HG02938 (cell line): Measurements from ENCODE around the gene PODN.

Experiments used
- ATAC-seq: cut with Tn5 transposase; IDR thresholded peaks from one replicate; pipeline ENCODE4 v1.9.1; 2021; ENCODE audit warnings: mild to moderate bottlenecking, moderate library complexity; ENCODE audit not compliant: unreplicated experiment

The PODN gene

GRCh38 chr1:53049574-53049967, 12.4 kb upstream of the PODN start:
- no peak for ATAC-seq

DNA sequence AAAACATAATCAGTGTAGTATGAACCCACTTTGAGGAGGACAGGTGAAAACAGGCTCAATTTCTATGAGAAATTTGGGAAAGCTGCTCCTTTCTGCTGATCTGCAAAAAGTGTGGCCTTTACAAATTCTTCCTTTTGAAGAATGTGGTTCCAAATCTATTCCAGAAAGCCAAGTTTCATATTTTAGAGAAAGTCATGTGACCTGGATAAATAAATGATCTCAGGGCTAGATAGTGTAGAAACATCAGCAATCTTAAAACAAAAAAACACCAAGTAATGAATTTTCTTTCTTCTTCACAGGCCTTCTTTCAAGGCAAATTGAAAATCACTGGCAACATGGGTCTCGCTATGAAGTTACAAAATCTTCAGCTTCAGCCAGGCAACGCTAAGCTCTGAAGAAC, 11.7 kb upstream of the PODN start:
- ATAC-seq: no peak

GRCh38 chr1:53051676-53052075, 10.3 kb upstream of the PODN start:
- ATAC-seq: no peak

DNA sequence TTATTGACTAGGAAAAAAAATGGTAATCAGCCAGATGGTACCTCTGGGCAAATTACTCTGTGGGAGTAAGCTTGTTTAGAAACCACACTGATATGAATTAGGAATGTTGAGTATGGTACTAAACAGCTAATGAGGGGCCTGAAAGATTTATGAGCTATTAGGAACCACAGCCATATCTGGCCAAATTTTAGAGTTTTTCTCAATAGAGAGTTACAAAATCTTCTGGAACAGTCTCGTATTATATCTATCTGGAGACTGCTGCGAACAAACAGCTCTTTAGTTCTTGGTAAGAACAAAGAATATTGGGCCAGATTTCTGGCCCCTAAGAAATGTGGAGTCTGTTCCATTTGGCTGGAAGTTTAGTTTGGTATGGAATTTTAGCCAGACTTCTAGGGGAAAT, 4.9 kb upstream of the PODN start:
- no peak for ATAC-seq

DNA sequence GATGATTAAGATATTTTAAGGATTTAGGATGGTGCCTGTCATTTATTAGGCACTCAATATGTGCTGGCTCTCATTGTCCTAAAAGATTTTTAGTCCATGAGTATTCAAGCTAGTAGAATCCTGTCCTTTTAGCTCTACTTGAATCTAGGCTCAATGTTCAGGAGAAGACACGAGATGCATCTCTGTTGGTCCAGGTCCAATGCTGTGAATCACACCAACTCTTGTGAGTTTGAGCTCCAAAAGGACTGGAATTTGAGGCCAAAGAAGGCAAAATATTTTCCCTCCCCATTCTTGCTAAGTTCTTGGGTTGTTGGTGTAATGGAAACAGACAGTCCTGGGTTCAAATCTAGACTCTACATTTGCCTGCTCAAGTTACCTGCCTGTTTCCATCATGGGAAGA, 1.4 kb upstream of the PODN start:
- ATAC-seq: no peak

DNA sequence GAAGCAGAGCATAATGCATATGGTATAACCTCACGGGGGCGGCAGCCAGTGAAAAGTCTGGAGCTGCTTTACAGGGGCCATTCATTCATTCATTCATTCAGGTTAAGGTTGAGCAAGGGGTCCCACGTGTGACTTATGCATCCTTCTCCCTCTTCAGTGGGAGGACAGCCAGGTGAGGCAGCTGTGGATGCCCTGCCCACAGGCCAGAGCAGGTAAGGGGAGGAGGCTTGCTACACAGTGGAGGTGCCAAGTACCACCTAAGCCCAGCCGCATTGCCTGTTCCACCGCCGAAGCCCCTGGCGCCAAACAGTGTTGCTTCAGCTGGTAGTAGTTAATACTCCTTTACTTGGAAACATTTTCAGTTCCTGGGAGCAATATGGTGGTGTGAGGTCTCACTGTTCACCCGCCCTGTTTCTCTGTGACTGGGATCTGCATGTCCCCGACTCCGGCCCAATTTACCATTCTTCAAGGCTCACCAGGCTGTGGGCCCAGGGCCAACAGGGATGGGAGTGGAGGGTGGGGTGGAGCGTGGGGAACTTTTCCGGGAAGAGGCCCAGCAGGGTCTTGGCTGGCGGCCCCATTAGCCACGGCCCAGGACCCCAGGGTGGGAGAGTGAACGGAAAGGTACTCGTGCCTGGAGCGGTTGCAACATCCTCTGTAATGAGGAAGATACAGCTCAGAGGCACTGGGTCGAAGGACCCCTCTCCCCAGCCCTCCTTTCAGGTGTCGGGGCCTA, 722 bp upstream of the PODN start:
- no peak for ATAC-seq

- no peak for ATAC-seq
Measured at GRCh38 chr1:53062708-53063591, 937 bp downstream of the PODN start.

DNA sequence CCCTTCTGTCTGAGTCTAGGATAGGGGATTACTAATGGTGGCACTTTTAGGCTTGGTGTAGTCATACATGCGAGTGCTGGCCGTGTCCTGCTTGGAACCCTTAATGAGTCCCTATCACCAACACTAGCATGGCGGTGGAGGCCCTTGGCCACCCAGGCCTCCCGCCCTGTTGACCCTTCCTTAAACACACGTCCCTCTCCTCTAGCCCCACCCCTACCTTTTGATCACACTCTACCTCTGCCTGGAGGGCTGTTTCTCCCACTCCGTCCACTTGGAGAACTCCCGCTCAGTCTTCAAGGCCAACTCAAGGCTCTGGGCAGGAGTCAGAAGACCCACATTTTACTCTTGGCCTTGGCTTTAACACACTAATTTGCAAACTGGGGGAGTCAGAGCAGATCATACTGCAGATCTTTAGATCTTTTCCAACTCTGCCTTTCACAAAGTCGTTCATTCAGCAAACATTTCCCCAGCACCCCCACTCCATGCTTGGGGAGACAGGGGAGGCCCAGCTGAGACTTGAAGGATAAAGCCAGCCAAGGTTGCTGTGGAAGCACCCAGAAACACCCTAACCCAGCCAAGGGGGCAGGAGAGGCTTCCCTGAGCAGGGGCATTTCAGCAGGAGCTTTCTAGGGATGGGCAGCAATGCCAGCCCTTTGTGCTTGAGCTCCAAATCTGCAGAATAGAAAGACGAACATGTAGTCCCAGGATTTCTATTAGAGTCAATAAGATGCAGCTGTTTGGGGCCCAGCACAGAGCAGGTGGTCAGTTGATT, 1.9 kb downstream of the PODN start:
- no peak for ATAC-seq

DNA sequence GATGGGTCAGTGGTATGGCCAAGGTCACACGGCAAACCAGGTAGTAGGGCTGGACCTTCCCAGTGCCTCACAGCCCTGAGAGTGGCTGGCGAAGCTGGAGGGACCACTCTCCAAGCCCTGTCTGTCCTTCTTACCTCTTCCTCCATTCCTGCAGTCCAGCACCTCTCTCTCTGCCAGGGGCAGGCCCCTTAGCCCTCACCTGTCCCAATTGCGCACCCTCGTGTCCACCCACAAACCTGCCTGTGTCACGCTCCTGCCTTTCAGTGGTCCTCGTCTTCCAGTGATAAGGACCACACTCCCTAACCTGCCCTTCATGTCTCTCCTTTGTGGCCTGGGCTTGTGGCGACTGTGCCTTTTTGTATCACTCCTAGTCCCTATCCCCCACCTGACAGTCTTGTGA, 3.4 kb downstream of the PODN start:
- ATAC-seq: no peak

DNA sequence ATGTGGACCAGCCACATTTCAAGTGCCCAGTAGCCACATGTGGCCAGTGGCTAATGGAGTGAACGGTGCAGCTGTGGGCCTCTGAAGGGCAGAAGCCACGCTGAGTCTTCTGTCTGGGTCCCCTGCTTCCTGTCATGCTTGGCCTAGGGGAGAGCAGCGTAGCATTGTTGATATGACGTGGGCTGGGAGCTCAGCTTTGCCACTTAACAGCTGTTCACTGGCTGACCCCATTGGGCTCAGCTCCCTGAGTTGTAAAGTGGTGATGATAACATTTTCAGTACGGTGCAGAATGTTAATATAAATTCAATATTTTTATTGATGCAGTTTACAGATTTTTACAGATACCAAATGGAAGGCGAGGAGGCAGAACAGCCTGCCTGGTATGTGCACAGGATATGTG, 4.5 kb downstream of the PODN start:
- no peak for ATAC-seq

GRCh38 chr1:53066891-53067738, 5.1 kb downstream of the PODN start:
- ATAC-seq: no peak

GRCh38 chr1:53067886-53068285, 5.9 kb downstream of the PODN start:
- no peak for ATAC-seq

GRCh38 chr1:53068314-53069099, 6.5 kb downstream of the PODN start:
- ATAC-seq: no peak

GRCh38 chr1:53069265-53069662, 7.3 kb downstream of the PODN start:
- no peak for ATAC-seq

GRCh38 chr1:53069663-53070327, 7.8 kb downstream of the PODN start:
- no peak for ATAC-seq

DNA sequence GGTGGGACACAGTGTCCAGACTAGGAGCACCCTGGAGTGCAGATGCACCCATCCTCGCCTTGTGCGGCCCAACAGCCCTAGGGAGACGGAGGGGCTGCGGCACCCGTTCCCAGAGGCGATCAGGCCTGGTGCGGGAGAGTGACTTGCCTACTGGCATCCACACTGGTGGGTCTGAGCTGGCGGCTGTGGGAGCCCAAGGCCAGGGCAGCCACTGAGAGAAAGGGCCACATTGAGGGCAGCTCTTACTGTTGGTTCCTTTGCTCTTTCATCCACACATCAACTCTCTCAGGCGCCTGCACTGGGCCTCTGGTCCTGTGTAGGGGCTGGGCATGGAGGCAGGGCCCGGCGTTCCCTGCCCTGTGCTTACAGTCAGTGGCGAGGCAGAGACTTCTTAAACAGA, 8.6 kb downstream of the PODN start:
- ATAC-seq: no peak

DNA sequence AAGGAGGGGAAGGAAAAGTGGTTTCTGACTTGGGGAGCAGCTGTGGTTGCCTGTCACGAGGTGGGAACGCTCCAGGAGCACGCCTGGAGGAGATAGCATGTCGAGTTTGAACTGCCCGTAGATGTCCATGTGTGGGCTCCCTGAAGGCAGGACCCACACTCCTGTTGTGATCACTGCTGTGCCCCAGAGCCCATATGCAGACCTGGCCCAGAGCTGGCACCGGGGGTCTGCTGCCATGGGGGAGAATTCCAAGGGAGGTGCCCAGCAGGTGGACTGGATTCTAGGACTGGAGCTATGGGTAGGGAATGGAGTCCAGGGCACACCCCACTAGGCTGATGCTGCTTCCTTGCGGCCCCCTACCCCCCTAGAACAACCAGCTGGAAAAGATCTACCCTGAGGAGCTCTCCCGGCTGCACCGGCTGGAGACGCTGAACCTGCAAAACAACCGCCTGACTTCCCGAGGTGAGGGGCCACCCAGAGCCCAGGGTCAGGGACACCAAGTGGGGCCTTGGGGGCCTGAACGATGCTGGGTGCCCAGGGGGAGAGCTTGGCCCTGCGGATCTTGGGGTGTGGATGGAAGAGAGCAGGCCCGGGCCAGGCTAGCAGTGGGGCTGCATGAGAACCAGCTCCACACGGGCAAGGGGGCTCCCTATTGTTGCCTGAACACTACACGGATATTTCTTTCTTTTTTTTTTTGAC, 9.3 kb downstream of the PODN start:
- ATAC-seq: no peak

DNA sequence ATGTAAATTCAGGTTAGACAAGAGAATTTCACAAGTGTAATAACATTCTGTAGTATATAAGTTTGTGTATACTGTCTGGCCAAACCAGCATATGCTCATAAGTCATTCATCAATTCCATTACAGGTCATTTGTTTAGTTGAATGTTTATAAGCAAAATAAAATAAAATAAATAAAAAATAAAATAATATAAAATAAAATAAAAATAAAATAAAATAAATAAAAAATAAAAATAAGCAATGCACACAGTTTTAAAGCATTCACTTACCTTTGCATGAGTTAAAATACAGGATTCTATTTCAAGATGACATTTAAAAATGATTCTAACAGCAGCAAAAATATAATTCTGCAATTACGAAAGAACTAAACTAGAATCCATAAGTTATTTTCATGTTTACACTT, 9.9 kb downstream of the PODN start:
- ATAC-seq: no peak

DNA sequence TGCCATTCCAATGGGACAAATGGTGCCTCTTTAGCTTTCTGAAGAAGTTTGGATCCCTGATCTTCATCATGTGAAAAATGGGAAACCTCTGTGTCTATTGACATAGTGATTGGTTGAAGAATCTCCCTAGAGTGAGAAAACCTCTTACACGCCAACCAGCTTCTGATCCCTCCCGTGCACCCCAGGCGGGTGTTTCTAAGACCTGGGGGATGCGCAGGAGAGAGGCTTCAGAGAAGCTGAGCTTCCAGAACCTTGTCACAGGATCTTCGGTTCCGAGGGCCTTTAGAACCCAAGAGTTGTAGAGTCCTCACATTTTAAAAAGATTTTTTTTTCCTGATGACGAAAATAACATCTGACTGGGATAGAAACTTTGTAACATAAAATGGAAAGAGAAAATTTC, 11.3 kb downstream of the PODN start:
- ATAC-seq: no peak
